A673 (cell line): ENCODE measurements around the gene FRMD4A. TPM values are rescaled to one million over a fixed set of nuclear protein-coding genes. Genes with fewer than 3 reads are reported as not detected.

ENCODE experiments used
- BruUV-seq: library from RNA; stranded (reverse); fragments of 400-500 nt; replicated peaks from 2 replicates; lab custom pipeline; 2021; lab: Mats Ljungman, UMichigan
- CTCF ChIA-PET: fragments of 300-600 bp; sonication (Branson Sonifier 250); formaldehyde crosslinking; loops from one replicate; lab custom pipeline; 2022; ENCODE audit warnings: antibody characterized with exemption; lab: Charles Lee
- POLR2A ChIA-PET: fragments of 300-600 bp; sonication (Branson Sonifier 250); formaldehyde crosslinking; loops from one replicate; lab custom pipeline; 2022; ENCODE audit warnings: antibody characterized with exemption; ENCODE audit not compliant: low non-redundant PET; lab: Charles Lee
- DNase-seq: peaks from one replicate; pipeline ENCODE4 v3.0.0-alpha.2; 2015; ENCODE audit warnings: low spot score
- H3K27ac ChIP-seq: fragments of 200-600 bp; sonication (generic); 2 replicates; pipeline ENCODE4 v1.5.1; 2016; ENCODE audit warnings: mixed run types, low read depth, mild to moderate bottlenecking, mixed read lengths, antibody characterized with exemption, low read length; ENCODE audit not compliant: poor library complexity, severe bottlenecking
- H3K27me3 ChIP-seq: fragments of 200-600 bp; sonication (generic); replicated peaks from 2 replicates; pipeline ENCODE4 v1.6.1; 2017; ENCODE audit warnings: mixed run types, low read depth, mild to moderate bottlenecking, mixed read lengths, antibody characterized with exemption, low read length; ENCODE audit not compliant: insufficient read depth, poor library complexity
- H3K36me3 ChIP-seq: fragments of 200-600 bp; sonication (generic); 2 replicates; pipeline ENCODE4 v1.6.1; 2016; ENCODE audit warnings: mixed run types, mild to moderate bottlenecking, mixed read lengths, antibody characterized with exemption, low read length; ENCODE audit not compliant: insufficient read depth, poor library complexity, severe bottlenecking
- H3K4me1 ChIP-seq: fragments of 200-600 bp; sonication (generic); 2 replicates; pipeline ENCODE4 v1.6.1; 2017; ENCODE audit warnings: mixed run types, mild to moderate bottlenecking, mixed read lengths, antibody characterized with exemption, low read length; ENCODE audit not compliant: insufficient read depth, poor library complexity, severe bottlenecking
- H3K4me3 ChIP-seq: fragments of 200-600 bp; sonication (generic); 2 replicates; pipeline ENCODE4 v1.5.1; 2016; ENCODE audit warnings: low read depth, mixed run types, mild to moderate bottlenecking, mixed read lengths, low read length; ENCODE audit not compliant: poor library complexity, severe bottlenecking
- H3K9me3 ChIP-seq: fragments of 200-600 bp; sonication (generic); 2 replicates; pipeline ENCODE4 v1.6.1; 2016; ENCODE audit warnings: mixed run types, low read depth, mild to moderate bottlenecking, mixed read lengths, antibody characterized with exemption, low read length; ENCODE audit not compliant: poor library complexity, severe bottlenecking
- EZH2 ChIP-seq: fragments of 200-600 bp; sonication (generic); IDR thresholded peaks from 2 replicates; pipeline ENCODE4 v1.6.1; 2017; ENCODE audit warnings: borderline replicate concordance, low read depth, mild to moderate bottlenecking, mixed read lengths, antibody characterized with exemption, low read length; ENCODE audit not compliant: poor library complexity, severe bottlenecking
- intact Hi-C: fragments of 100-400 bp; cut with micrococcal nuclease; formaldehyde crosslinking; loops from one replicate; pipeline ENCODE4 v1.10.0; 2022; ENCODE audit not compliant: unreplicated experiment
- total RNA-seq: library from RNA; stranded (reverse); gene quantifications from 2 replicates; pipeline ENCODE4 v1.2.3, GENCODE V29; 2021
- TF ChIP-seq, protein P1 (sequence below): fragments of 300-800, 200-600 bp; sonication (generic); conservative IDR thresholded peaks from 2 replicates; pipeline ENCODE4 v1.5.1; 2017; ENCODE audit warnings: low read depth, mild to moderate bottlenecking, antibody characterized with exemption, low read length, moderate library complexity, mixed read lengths

Gene FRMD4A
- total RNA-seq, 1 experiment from 2014 or later: 26.3 TPM

GRCh38 chr10:13630231-13630630, 700.5 kb downstream of the FRMD4A start:
- Histone ChIP-seq H3K9me3 (no peaks in the 10 kb centered on the region), H3K36me3 (no peaks in the 10 kb centered on the region), H3K4me3 (no peak overlapping the region), H3K27ac (no peak overlapping the region), H3K4me1 (no peaks in the 10 kb centered on the region), H3K27me3 (no peaks in the 10 kb centered on the region)
- POLR2A ChIA-PET: no interaction called here
- no peak for DNase-seq
- CTCF ChIA-PET: no interaction called here
- TF ChIP-seq, protein P1, sequence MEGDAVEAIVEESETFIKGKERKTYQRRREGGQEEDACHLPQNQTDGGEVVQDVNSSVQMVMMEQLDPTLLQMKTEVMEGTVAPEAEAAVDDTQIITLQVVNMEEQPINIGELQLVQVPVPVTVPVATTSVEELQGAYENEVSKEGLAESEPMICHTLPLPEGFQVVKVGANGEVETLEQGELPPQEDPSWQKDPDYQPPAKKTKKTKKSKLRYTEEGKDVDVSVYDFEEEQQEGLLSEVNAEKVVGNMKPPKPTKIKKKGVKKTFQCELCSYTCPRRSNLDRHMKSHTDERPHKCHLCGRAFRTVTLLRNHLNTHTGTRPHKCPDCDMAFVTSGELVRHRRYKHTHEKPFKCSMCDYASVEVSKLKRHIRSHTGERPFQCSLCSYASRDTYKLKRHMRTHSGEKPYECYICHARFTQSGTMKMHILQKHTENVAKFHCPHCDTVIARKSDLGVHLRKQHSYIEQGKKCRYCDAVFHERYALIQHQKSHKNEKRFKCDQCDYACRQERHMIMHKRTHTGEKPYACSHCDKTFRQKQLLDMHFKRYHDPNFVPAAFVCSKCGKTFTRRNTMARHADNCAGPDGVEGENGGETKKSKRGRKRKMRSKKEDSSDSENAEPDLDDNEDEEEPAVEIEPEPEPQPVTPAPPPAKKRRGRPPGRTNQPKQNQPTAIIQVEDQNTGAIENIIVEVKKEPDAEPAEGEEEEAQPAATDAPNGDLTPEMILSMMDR: no peak
- TF ChIP-seq EZH2: no peak
- BruUV-seq: no TSS peak
- intact Hi-C loops: no loop called here

DNA sequence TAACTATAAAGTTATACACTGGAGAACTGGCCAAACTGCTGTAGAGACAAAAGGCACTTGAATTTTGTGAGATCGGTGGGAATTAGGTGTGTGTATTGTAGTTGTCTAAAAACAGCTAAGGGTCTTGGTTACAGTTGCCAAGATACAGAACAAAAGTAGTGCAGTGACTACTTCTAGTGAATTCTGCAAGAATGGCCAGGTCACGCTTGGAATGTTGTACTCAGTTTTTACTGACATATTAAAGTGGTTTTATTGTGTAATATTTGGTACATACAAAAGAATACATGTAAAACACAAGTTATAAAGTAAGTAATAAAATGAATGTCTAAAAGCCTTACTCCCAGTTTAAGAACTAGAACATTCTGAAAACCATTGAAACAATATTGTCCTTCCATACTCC, 701.6 kb downstream of the FRMD4A start:
- POLR2A ChIA-PET: no interaction called here
- CTCF ChIA-PET: no interaction called here
- no TSS peak for BruUV-seq
- Histone ChIP-seq H3K4me3 (no peak overlapping the region), H3K36me3 (no peaks in the 10 kb centered on the region), H3K27me3 (no peaks in the 10 kb centered on the region), H3K4me1 (no peaks in the 10 kb centered on the region), H3K9me3 (no peaks in the 10 kb centered on the region), H3K27ac (no peak overlapping the region)
- intact Hi-C loops: no loop called here
- no peak for DNase-seq
- TF ChIP-seq, protein P1: no peak
- no peak for TF ChIP-seq EZH2

GRCh38 chr10:13628661-13629060, 702.1 kb downstream of the FRMD4A start:
- ChIA-PET POLR2A (no interaction called here), CTCF (no interaction called here)
- Histone ChIP-seq H3K4me1 (no peaks in the 10 kb centered on the region), H3K36me3 (no peaks in the 10 kb centered on the region), H3K27me3 (no peaks in the 10 kb centered on the region), H3K27ac (no peak overlapping the region), H3K9me3 (no peaks in the 10 kb centered on the region), H3K4me3 (no peak overlapping the region)
- no TSS peak for BruUV-seq
- TF ChIP-seq, protein P1: no peak
- no peak for TF ChIP-seq EZH2
- no peak for DNase-seq
- intact Hi-C loops: no loop called here
